Measurements from ENCODE around the gene ARNT2. TPM values are rescaled to one million over a fixed set of nuclear protein-coding genes. Genes with fewer than 3 reads are reported as not detected.

Gene ARNT2
- total RNA-seq, 2 donors from 2014 or later: not detected

GRCh38 chr15:80570553-80570952 is 166.4 kb downstream of the ARNT2 start:
- Mint-ChIP-seq H3K4me1 (no peaks in the 10 kb centered on the region), H3K27me3 (peaks cover 75% of the 10 kb centered on the region), H3K36me3 (ENCODE audit: low read depth) (no peaks in the 10 kb centered on the region), H3K27ac (no peak overlapping the region), H3K4me3 (no peak overlapping the region)
- no peaks in the 10 kb centered on the region for H3K9me3 ChIP-seq (ENCODE audit: control insufficient read depth, low read length, poor library complexity, severe bottlenecking)
- ATAC-seq: no peak
- DNase-seq: no peak

- H3K4me1 Mint-ChIP-seq: no peaks in the 10 kb centered on the region
- no peak overlapping the region for H3K27ac Mint-ChIP-seq
- no peak overlapping the region for H3K4me3 Mint-ChIP-seq
- H3K36me3 Mint-ChIP-seq (ENCODE audit: low read depth): no peaks in the 10 kb centered on the region
- DNase-seq (no peak), ATAC-seq (no peak)
- no peaks in the 10 kb centered on the region for H3K9me3 ChIP-seq (ENCODE audit: control insufficient read depth, low read length, poor library complexity, severe bottlenecking)
- peaks cover 64% of the 10 kb centered on the region for H3K27me3 Mint-ChIP-seq
These were observed 168.2 kb downstream of the ARNT2 start for GRCh38 chr15:80572337-80572736.

DNA sequence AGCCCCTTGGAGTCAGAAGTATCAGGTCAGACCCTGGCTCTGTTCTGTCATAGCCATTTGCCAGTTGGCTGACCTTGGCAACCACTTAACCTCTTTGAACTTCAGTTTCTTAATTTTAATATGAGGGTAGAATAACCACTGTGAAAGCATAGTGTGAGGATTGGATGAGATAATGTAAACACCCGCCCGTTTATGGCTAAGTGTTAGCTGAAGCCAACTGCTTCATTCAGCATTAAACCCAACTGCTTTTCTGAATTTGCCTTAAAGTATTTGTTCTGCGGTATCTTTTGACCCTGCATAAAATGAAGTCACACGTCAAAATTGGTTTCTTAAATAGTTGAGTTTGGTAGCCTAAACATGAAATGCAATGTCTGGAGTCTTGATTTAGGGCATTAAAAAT is 169.4 kb downstream of the ARNT2 start:
- Mint-ChIP-seq H3K27me3 (peaks cover 62% of the 10 kb centered on the region), H3K27ac (no peak overlapping the region), H3K4me1 (no peaks in the 10 kb centered on the region), H3K36me3 (ENCODE audit: low read depth) (no peaks in the 10 kb centered on the region), H3K4me3 (no peak overlapping the region)
- H3K9me3 ChIP-seq (ENCODE audit: control insufficient read depth, low read length, poor library complexity, severe bottlenecking): no peaks in the 10 kb centered on the region
- ATAC-seq (no peak), DNase-seq (no peak)

DNA sequence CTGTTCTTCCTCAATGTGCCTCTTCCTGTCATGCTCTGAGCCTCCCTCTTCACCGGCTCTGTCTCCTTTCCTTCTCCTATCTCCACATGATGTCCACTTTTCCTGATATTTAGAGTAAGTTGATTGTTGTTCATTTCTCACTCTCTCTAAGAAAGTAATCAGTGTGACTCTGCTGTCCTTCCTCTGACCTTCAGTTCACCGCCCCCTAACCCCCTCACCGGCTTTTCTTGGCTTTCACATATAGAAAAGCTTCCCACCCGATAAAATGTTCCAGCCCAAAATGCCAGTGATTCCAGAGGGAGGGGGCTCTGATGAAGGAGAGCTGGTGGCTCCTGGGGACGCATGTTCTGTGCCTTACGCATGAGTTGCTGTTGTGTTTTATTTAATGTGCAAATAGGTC is 170.4 kb downstream of the ARNT2 start:
- no peaks in the 10 kb centered on the region for H3K36me3 Mint-ChIP-seq (ENCODE audit: low read depth)
- no peak overlapping the region for H3K4me3 Mint-ChIP-seq
- no peaks in the 10 kb centered on the region for H3K4me1 Mint-ChIP-seq
- ATAC-seq: no peak
- H3K27ac Mint-ChIP-seq: no peak overlapping the region
- peaks cover 52% of the 10 kb centered on the region for H3K27me3 Mint-ChIP-seq
- DNase-seq: no peak
- no peaks in the 10 kb centered on the region for H3K9me3 ChIP-seq (ENCODE audit: control insufficient read depth, low read length, poor library complexity, severe bottlenecking)

DNA sequence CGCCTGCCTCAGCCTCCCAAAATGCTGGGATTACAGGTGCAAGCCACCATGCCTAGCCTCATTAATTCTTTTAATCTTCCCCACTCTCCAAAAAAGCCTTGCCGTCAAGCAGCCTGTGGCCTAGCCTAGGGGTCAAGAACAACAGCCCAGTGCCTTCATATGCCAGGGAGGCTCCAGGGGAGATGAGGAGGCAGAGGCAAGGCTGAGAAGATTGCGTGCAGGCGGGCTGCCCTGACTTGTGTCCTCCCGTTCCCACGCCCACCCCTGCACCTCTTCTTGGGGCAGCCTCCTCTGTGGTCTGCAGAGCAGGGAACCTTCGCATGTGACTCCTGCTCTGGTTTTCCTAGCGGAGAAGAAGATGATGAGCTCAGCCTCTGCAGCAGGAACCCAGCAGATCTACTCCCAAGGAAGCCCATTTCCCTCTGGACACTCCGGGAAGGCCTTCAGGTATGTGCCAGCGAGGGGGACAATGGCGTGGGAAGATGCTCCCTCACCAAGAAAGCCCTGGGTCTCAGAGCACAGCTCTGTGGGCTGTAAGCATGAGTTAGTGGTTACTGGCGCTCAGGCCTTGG is 172.4 kb downstream of the ARNT2 start:
- Mint-ChIP-seq H3K4me1 (no peaks in the 10 kb centered on the region), H3K27me3 (peaks cover 37% of the 10 kb centered on the region), H3K27ac (no peak overlapping the region), H3K36me3 (ENCODE audit: low read depth) (no peaks in the 10 kb centered on the region), H3K4me3 (no peak overlapping the region)
- no peaks in the 10 kb centered on the region for H3K9me3 ChIP-seq (ENCODE audit: control insufficient read depth, low read length, poor library complexity, severe bottlenecking)
- DNase-seq: no peak
- ATAC-seq: no peak

DNA sequence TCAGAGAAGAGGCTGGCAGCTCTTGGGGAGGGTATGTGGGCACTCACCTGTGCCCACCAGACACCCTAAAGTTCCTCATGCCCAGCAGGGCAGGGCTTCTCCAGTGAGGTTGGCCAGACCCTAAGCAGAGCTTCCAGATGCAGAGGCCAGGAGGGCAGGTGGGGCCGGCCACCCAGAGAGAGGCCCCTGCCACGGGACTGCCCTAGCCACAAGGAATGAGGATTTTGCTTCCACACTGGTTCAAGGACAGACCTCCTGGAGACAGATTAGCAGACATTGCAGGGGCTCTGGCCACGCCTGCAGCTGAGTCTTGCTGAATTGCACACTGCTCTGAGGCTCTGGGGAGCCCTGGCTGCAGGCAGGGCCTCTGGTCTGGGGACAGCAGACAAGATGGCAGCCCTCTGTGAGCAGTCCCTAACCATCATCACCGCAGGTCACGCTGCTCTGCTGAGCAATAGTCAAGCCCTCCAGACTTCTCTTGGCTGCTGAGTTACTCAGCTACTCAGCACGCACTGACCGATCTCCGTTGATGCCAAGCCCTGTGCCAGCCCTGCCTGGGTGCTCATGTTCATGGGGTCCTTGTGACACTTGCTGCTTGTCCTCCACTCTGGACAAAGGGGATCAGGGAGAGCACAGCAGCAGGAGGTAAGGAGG is 173.5 kb downstream of the ARNT2 start:
- no peak overlapping the region for H3K27ac Mint-ChIP-seq
- H3K36me3 Mint-ChIP-seq (ENCODE audit: low read depth): no peaks in the 10 kb centered on the region
- ATAC-seq: no peak

GRCh38 chr15:80578206-80578595 is 174.0 kb downstream of the ARNT2 start:
- Mint-ChIP-seq H3K27me3 (peaks cover 31% of the 10 kb centered on the region), H3K27ac (no peak overlapping the region), H3K36me3 (ENCODE audit: low read depth) (no peaks in the 10 kb centered on the region), H3K4me3 (peak overlapping the region; percentile 21), H3K4me1 (no peaks in the 10 kb centered on the region)
- DNase-seq: no peak
- H3K9me3 ChIP-seq (ENCODE audit: control insufficient read depth, low read length, poor library complexity, severe bottlenecking): no peaks in the 10 kb centered on the region
- no peak for ATAC-seq

More for the DNA sequence above, 173.5 kb downstream of the ARNT2 start:
- Mint-ChIP-seq H3K4me3 (peak overlapping the region; percentile 21), H3K4me1 (no peaks in the 10 kb centered on the region), H3K27me3 (peaks cover 31% of the 10 kb centered on the region)
- no peaks in the 10 kb centered on the region for H3K9me3 ChIP-seq (ENCODE audit: control insufficient read depth, low read length, poor library complexity, severe bottlenecking)
- DNase-seq: no peak

- Mint-ChIP-seq H3K27ac (no peak overlapping the region), H3K36me3 (ENCODE audit: low read depth) (no peaks in the 10 kb centered on the region), H3K27me3 (peaks cover 36% of the 10 kb centered on the region), H3K4me1 (peaks cover 2% of the 10 kb centered on the region), H3K4me3 (no peak overlapping the region)
- H3K9me3 ChIP-seq (ENCODE audit: control insufficient read depth, low read length, poor library complexity, severe bottlenecking): no peaks in the 10 kb centered on the region
- DNase-seq (no peak), ATAC-seq (no peak)
These were observed 174.7 kb downstream of the ARNT2 start for GRCh38 chr15:80578871-80579270.

DNA sequence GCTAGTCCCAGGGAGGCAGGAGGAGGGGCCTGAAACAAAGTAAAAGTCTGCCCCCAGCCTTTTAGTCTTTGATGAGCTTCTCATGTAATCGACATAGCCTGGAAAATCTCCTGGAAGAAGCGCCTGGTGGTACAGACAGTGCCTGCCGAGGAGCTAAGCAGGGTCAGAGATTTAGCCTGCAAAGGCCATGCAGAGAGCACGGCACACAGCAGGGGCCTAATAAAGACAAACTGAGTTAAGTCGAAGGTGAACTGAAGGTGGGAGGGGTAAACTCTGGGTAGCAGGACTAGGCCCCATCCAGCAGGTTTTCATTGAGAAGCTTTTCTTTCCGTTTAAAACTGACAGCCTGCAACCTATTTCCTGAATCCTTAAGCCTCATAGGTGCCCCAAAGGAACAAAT is 175.4 kb downstream of the ARNT2 start:
- H3K4me1 Mint-ChIP-seq: peaks cover 4% of the 10 kb centered on the region
- H3K27ac Mint-ChIP-seq: no peak overlapping the region
- ATAC-seq (no peak), DNase-seq (no peak)
- no peak overlapping the region for H3K4me3 Mint-ChIP-seq
- H3K27me3 Mint-ChIP-seq: peaks cover 36% of the 10 kb centered on the region
- no peaks in the 10 kb centered on the region for H3K9me3 ChIP-seq (ENCODE audit: control insufficient read depth, low read length, poor library complexity, severe bottlenecking)
- H3K36me3 Mint-ChIP-seq (ENCODE audit: low read depth): no peaks in the 10 kb centered on the region

DNA sequence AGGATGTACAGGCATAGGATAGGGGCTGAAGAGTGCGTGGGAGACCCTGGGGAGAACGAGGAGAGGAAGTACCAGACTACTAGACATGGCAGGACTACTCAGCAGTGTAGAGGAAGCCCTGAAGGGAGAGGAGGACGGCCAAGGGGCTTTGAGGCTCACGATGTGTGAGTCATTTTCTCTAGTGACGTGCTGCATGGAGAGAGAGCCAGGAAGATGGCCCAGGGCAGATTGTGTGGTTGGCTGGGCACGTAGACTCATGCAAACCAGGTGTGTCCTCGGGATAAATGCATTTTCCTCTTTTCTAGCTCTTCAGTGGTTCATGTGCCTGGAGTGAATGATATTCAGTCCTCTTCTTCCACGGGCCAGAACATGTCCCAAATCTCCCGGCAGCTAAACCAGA is 175.9 kb downstream of the ARNT2 start:
- Mint-ChIP-seq H3K36me3 (ENCODE audit: low read depth) (no peaks in the 10 kb centered on the region), H3K4me3 (no peak overlapping the region), H3K27ac (no peak overlapping the region), H3K27me3 (peaks cover 32% of the 10 kb centered on the region), H3K4me1 (peaks cover 4% of the 10 kb centered on the region)
- ATAC-seq (no peak), DNase-seq (no peak)
- H3K9me3 ChIP-seq (ENCODE audit: control insufficient read depth, low read length, poor library complexity, severe bottlenecking): no peaks in the 10 kb centered on the region

DNA sequence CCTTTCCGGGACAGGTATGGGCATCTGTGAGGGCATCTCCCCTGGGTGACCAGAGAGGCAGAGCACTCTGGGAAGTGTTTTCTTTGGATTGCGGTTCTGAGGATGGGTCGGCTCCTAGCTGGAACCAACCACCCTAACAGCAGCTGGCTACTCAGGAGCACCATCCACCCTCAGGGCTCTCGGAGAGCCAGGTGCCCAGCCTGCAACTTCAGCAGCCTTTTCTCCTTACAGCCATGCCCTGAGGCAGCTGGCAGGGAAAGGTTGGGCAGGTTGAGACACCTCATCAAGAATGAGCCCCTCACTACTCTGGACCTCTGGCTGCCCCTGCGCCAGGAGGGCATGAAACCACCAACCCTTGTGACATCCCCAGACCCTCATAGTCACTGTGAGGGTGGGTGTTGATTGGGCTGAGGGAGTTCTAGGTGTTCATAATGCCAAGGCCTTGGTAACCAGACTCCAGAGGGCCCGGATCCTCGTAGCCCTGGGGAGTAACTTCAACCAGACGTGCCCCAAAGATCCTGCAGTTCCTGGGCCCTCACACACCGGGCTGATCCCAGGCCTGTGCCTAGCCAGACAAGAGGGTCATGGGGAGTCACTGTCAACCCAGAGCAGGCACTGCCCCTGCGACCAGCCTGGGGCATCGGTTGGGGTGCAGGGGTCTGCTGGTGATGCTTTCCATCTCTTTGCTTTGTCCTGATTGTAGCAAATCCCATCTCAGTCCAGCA is 176.5 kb downstream of the ARNT2 start:
- DNase-seq (no peak), ATAC-seq (no peak)
- no peak overlapping the region for H3K27ac Mint-ChIP-seq
- H3K4me1 Mint-ChIP-seq: peaks cover 4% of the 10 kb centered on the region
- H3K4me3 Mint-ChIP-seq: no peak overlapping the region
- no peaks in the 10 kb centered on the region for H3K36me3 Mint-ChIP-seq (ENCODE audit: low read depth)
- peaks cover 28% of the 10 kb centered on the region for H3K27me3 Mint-ChIP-seq
- no peaks in the 10 kb centered on the region for H3K9me3 ChIP-seq (ENCODE audit: control insufficient read depth, low read length, poor library complexity, severe bottlenecking)

GRCh38 chr15:80581976-80582375 is 177.8 kb downstream of the ARNT2 start:
- Mint-ChIP-seq H3K4me1 (peaks cover 4% of the 10 kb centered on the region), H3K4me3 (no peak overlapping the region), H3K36me3 (ENCODE audit: low read depth) (no peaks in the 10 kb centered on the region), H3K27ac (no peak overlapping the region), H3K27me3 (peaks cover 31% of the 10 kb centered on the region)
- ATAC-seq (no peak), DNase-seq (no peak)
- H3K9me3 ChIP-seq (ENCODE audit: control insufficient read depth, low read length, poor library complexity, severe bottlenecking): no peaks in the 10 kb centered on the region

DNA sequence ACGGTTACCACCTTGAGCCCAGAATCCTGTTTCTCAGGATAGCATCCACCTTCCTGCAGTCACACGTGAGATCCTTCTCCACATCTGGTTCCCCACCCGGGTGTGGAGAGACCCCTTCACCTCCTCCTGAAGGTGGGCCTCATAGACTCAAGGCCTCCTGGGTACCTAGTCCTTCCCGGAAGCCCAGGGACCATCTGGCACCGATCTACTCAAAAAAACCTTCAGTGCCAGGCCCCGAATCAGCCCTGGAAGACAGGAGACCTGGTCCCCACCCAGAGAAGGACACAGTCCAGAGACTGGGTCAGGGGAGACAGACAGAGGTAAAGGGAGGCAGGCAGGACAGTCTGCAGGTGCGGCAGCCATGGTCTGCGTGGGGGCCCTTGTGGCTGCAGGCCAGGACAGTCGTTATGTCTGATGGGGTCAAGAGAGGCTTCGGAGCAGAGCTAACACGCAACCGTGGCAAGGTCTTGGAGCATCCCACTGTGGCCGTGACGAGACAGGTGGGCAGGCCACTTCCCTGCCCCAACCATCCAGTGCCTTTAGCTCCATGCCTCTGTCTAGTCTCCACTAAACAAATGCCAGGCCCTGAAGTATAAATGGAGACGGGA is 178.7 kb downstream of the ARNT2 start:
- H3K9me3 ChIP-seq (ENCODE audit: control insufficient read depth, low read length, poor library complexity, severe bottlenecking): no peaks in the 10 kb centered on the region
- H3K27me3 Mint-ChIP-seq: peaks cover 30% of the 10 kb centered on the region
- DNase-seq (no peak), ATAC-seq (no peak)
- H3K4me3 Mint-ChIP-seq: no peak overlapping the region
- H3K36me3 Mint-ChIP-seq (ENCODE audit: low read depth): no peaks in the 10 kb centered on the region
- peaks cover 4% of the 10 kb centered on the region for H3K4me1 Mint-ChIP-seq
- H3K27ac Mint-ChIP-seq: no peak overlapping the region
